Measurements from ENCODE around the gene GALNT5. TPM values are rescaled to one million over a fixed set of nuclear protein-coding genes. Genes with fewer than 3 reads are reported as not detected.
"Not testable (repeated sequence)": the region's sequence is repeated elsewhere in the genome, so short reads cannot be mapped to it uniquely, and the experiment has no call there.

Gene GALNT5, protein sequence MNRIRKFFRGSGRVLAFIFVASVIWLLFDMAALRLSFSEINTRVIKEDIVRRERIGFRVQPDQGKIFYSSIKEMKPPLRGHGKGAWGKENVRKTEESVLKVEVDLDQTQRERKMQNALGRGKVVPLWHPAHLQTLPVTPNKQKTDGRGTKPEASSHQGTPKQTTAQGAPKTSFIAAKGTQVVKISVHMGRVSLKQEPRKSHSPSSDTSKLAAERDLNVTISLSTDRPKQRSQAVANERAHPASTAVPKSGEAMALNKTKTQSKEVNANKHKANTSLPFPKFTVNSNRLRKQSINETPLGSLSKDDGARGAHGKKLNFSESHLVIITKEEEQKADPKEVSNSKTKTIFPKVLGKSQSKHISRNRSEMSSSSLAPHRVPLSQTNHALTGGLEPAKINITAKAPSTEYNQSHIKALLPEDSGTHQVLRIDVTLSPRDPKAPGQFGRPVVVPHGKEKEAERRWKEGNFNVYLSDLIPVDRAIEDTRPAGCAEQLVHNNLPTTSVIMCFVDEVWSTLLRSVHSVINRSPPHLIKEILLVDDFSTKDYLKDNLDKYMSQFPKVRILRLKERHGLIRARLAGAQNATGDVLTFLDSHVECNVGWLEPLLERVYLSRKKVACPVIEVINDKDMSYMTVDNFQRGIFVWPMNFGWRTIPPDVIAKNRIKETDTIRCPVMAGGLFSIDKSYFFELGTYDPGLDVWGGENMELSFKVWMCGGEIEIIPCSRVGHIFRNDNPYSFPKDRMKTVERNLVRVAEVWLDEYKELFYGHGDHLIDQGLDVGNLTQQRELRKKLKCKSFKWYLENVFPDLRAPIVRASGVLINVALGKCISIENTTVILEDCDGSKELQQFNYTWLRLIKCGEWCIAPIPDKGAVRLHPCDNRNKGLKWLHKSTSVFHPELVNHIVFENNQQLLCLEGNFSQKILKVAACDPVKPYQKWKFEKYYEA
- 0.07 and 0.18 TPM in 2 replicates for total RNA-seq (2014; rRNA removed; shearing (Covaris generic))

DNA sequence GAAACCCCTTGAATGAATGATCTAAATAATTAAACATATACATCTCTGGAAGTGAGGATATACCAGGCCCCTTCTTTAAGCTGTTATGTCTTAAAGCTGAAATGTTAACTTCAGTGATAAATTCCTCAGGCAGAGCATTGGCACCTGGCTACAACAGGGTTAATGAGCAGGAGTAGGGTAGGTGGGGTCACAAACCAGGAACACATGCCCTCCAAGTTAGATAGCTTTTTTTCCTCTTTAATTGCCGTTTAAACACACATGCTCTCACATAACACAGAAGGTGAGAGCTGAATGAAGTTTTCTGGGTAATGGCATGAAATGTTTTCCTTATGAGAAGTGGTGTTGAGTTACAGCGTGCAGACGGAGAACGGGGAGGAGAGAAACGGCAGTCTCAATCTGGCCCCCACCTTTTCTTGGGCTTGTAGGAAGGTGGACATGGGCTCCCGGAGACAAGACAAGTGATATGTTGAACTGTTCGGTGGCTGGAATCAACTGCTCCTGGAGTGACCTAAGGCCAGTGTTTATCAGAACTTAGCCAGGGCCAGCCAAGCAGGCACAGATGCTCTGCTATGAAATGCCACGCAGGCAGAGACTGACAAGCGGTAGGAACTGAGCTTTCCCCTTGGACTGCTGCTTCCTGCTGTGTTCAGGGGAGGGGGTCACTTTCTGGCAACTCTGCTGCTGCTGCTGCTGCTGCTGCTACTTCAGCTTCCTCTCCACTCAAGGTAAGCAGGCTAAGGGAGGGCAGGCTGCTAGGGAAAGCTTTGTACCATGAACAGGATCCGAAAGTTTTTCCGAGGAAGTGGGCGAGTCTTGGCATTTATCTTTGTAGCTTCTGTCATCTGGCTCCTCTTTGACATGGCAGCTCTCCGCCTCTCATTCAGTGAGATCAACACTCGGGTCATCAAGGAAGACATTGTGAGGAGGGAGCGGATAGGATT lies at the start of gene GALNT5:
TSS of gene GALNT5 (plus strand) at position 394 of the 941 bp plus-strand sequence. CDS start at position 772, 378 bp downstream.
- no peaks in the 10 kb centered on the region for H3K27me3 ChIP-seq (ENCODE audit: control insufficient read depth, insufficient read depth, low read length)
- peak within 1 kb of the TSS; percentile 36 for H3K4me3 ChIP-seq (ENCODE audit: insufficient read depth, low read depth, low read length)
- DNase-seq, result peak; percentile 20
- no peaks in the 10 kb centered on the region for H3K36me3 ChIP-seq (replicated peaks; ENCODE audit: control insufficient read depth, insufficient read depth, low read length)

DNA sequence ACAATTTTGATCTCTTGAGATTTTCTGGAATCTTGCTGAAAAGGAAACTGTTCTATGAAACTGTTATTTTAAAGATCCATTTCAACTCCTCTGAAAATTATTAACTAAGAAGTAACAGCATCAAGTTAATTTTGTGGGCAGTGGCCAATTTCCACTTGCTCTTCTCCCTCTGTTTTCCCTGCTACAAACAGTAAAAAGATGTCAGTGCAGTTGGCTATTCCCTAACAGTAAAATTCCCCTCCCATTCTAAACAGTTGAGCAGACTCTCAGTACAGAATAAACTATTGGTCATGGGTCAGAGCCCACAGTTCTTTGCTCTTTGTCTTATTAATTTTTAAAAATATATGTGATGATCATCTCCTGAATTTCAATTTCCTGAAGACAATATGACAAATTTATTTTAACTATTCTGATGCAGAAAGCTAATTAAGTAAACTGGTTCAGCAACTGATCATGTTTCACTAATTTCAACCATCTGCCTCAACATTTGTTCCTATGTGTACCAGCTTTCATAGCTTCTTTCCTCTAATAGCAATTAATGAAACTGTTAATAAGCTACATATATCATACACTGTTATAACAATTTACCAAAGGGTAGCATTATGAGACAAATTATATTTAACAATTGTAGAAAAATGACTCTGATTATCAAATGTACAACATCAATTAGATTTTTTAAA lies 41.1 kb upstream of the GALNT5 start:
- Histone ChIP-seq H3K4me3 (ENCODE audit: insufficient read depth, low read depth, low read length) (no peak overlapping the region), H3K27me3 (ENCODE audit: control insufficient read depth, insufficient read depth, low read length) (no peaks in the 10 kb centered on the region), H3K36me3 (replicated peaks; ENCODE audit: control insufficient read depth, insufficient read depth, low read length) (no peaks in the 10 kb centered on the region)
- no peak for DNase-seq

DNA sequence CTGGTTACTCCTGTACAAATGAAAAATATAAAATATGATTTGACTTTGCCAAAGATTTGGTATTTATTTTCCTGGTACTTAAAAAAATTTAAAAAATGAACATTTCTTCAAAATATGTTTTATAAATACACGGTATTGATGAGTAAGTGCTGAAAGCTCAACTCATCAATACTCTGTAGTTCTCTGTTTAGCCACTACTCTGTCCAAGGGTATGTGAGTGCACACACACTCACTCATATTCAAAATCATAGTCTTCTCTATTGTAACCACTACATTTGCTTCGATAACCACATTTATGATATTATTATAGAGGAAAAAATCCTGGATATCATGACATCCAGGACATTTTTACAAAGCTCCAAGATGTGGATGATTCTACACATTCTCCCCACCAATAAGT lies 40.1 kb upstream of the GALNT5 start:
- no peak overlapping the region for H3K4me3 ChIP-seq (ENCODE audit: insufficient read depth, low read depth, low read length)
- H3K36me3 ChIP-seq (replicated peaks; ENCODE audit: control insufficient read depth, insufficient read depth, low read length), result no peaks in the 10 kb centered on the region
- DNase-seq, result no peak
- H3K27me3 ChIP-seq (ENCODE audit: control insufficient read depth, insufficient read depth, low read length), result no peaks in the 10 kb centered on the region

DNA sequence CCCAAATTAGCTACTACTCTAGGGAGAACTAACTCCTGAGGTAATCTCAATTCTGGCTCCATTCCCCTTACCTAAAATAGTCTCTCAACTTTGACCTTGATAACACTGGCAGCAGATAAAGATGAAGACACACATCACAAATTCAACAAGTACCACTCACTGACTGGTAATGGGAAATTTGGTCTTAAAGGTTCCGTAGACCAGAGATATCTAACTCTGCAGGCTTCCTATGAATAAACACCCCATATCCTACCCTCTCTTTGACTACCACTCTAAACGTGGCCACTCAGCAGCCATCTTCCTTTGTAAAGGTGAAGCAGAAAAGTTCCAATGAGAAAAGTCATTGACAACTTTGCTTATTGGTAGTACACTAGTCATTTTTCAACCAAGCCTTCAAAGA lies 38.6 kb upstream of the GALNT5 start:
- Histone ChIP-seq H3K4me3 (ENCODE audit: insufficient read depth, low read depth, low read length) (no peak overlapping the region), H3K27me3 (ENCODE audit: control insufficient read depth, insufficient read depth, low read length) (no peaks in the 10 kb centered on the region), H3K36me3 (replicated peaks; ENCODE audit: control insufficient read depth, insufficient read depth, low read length) (no peaks in the 10 kb centered on the region)
- no peak for DNase-seq

DNA sequence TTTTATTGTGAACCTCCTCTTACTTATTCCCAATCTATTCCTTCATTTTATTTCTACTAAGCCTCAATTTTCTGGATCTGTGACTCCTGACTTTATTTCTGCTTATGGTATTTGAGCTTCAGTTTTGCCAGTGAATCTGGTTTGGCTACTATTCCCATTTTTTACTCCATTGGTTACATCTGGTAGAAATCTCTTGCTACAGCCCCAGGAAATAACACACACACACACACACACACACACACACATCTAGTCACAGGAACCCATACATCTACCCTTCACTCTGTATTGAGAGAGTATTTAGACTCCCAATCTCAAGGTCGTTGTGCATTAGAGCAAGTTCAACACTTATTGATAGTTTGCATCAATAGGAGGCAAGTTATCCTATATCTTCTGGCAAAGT lies 37.0 kb upstream of the GALNT5 start:
- Histone ChIP-seq H3K27me3 (ENCODE audit: control insufficient read depth, insufficient read depth, low read length) (no peaks in the 10 kb centered on the region), H3K4me3 (ENCODE audit: insufficient read depth, low read depth, low read length) (no peak overlapping the region), H3K36me3 (replicated peaks; ENCODE audit: control insufficient read depth, insufficient read depth, low read length) (no peaks in the 10 kb centered on the region)
- no peak for DNase-seq

DNA sequence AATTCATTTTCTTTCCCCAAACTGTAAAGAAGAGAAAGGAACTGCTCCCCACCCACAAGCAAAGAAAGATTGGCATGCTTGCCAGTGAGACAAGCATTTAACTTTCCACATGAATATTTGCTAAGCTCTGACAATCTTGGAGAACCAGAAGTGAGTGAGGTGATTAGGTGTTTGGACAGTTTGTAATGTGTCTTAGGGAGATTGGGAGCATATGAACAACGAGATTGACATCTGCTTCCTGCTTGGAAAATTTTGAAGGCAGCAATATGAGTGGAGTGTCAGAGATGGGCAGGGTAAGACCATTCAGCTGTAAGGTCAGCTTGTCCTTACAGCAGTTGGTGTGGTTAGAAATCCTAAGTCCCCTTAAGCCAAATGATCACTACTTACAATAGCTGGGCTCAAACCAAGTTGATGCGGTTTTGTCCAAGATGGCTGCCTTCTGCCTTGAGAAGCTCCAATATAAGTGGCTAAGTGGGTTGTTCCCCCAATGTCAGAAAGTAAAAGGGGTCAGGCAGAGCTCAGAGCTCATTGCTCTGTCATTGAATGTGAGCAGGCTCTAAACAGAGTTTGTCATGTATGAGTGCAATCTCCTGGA lies 36.0 kb upstream of the GALNT5 start:
- DNase-seq, result no peak
- Histone ChIP-seq H3K27me3 (ENCODE audit: control insufficient read depth, insufficient read depth, low read length) (no peaks in the 10 kb centered on the region), H3K4me3 (ENCODE audit: insufficient read depth, low read depth, low read length) (no peak overlapping the region), H3K36me3 (replicated peaks; ENCODE audit: control insufficient read depth, insufficient read depth, low read length) (no peaks in the 10 kb centered on the region)

DNA sequence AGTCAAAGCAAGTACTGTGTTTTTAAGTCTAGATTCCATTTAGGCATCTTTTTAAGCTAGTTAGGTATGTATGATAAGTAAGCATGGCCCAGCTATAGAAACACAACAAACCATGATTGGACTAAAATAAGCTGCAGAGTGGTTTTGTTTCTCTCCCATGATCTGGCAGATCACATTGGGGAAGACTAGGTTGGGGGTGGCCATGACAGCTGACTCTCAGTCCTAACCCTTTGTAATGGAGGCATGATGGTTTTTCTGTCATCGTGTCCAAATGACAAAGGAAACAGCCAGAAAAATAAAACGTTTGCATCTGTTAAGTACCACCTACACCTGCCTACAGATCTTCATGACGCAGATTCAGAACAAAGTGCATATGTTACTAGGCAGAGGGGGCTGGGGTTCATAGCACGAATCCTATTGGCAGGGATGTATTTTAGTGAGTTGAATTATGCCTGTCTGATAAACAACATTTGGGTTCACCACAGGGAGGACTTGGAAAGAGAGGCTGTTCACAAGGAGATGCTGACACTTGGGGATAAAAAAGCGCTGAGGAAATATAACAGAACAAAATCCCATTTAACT lies 33.8 kb upstream of the GALNT5 start:
- no peaks in the 10 kb centered on the region for H3K27me3 ChIP-seq (ENCODE audit: control insufficient read depth, insufficient read depth, low read length)
- DNase-seq, result no peak

DNA sequence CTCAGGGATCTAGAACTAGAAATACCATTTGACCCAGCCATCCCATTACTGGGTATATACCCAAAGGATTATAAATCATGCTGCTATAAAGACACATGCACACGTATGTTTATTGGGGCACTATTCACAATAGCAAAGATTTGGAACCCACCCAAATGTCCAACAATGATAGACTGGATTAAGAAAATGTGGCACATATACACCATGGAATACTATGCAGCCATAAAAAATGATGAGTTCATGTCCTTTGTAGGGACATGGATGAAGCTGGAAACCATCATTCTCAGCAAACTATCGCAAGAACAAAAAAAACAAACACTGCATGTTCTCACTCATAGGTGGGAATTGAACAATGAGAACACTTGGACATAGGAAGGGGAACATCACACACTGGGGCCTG lies 33.1 kb upstream of the GALNT5 start:
- not testable (repeated sequence) for H3K4me3 ChIP-seq (ENCODE audit: insufficient read depth, low read depth, low read length); H3K27me3 ChIP-seq (ENCODE audit: control insufficient read depth, insufficient read depth, low read length); DNase-seq; H3K36me3 ChIP-seq (replicated peaks; ENCODE audit: control insufficient read depth, insufficient read depth, low read length)

More for the DNA sequence above, 33.8 kb upstream of the GALNT5 start:
- Histone ChIP-seq H3K36me3 (replicated peaks; ENCODE audit: control insufficient read depth, insufficient read depth, low read length) (no peaks in the 10 kb centered on the region), H3K4me3 (ENCODE audit: insufficient read depth, low read depth, low read length) (no peak overlapping the region)

DNA sequence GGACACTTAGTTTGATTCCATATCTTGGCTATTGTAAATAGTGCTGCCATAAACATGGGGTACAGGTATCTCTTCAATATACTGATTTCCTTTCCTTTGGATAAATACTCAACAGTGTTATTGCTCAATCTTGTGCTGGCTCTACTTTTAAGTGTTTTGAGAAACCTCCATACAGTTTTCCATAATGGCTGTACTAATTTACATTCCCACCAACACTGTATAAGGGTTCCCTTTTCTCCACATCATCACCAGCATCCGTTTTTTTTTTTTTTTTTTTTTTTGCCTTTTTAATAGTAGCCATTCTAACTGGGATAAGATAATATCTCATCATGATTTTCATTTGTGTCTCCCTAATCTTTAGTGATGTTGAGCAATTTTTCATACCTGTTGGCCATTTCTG lies 29.9 kb upstream of the GALNT5 start:
- Histone ChIP-seq H3K4me3 (ENCODE audit: insufficient read depth, low read depth, low read length) (no peak overlapping the region), H3K36me3 (replicated peaks; ENCODE audit: control insufficient read depth, insufficient read depth, low read length) (no peaks in the 10 kb centered on the region), H3K27me3 (ENCODE audit: control insufficient read depth, insufficient read depth, low read length) (no peaks in the 10 kb centered on the region)
- no peak for DNase-seq

DNA sequence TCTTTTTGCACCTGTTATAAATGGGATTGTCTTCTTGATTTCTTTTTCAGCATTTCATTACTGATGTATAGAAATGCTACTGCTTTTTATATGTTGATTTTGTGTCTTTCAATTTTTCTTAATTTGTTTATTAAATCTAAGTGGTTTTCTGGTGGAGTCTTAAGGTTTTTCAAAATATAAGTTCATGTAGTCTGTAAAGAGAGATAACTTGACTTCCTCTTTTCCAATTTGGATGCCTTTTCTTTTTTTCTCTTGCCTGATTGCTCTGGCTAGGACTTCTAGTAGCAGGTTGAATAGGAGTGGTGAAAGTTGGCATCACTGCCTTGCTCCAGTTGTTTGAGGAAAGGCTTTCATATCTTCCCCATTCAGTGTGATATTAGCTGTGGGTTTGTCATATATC lies 28.6 kb upstream of the GALNT5 start:
- DNase-seq, result no peak
- H3K4me3 ChIP-seq (ENCODE audit: insufficient read depth, low read depth, low read length), result no peak overlapping the region
- H3K27me3 ChIP-seq (ENCODE audit: control insufficient read depth, insufficient read depth, low read length), result no peaks in the 10 kb centered on the region
- H3K36me3 ChIP-seq (replicated peaks; ENCODE audit: control insufficient read depth, insufficient read depth, low read length), result no peaks in the 10 kb centered on the region

DNA sequence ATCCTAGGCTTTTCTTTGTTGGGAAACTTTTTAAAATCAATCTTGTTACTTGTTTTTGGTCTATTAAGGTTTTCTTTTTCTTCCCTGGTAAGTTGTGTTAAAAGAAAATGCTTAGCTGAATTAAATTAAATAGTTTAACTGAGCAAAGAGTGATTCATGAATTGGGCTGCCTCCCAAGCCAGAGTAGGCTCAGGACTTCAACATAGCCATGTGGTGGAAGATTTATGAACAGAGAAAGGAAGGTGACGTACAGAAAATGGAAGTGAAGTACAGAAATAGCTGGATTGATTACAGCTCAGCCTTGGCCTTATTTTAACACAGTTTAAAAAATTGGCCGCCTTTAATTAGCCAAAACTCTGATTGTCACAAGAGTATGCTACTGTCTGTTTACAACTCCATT lies 27.9 kb upstream of the GALNT5 start:
- Histone ChIP-seq H3K36me3 (replicated peaks; ENCODE audit: control insufficient read depth, insufficient read depth, low read length) (no peaks in the 10 kb centered on the region), H3K27me3 (ENCODE audit: control insufficient read depth, insufficient read depth, low read length) (no peaks in the 10 kb centered on the region), H3K4me3 (ENCODE audit: insufficient read depth, low read depth, low read length) (no peak overlapping the region)
- no peak for DNase-seq

DNA sequence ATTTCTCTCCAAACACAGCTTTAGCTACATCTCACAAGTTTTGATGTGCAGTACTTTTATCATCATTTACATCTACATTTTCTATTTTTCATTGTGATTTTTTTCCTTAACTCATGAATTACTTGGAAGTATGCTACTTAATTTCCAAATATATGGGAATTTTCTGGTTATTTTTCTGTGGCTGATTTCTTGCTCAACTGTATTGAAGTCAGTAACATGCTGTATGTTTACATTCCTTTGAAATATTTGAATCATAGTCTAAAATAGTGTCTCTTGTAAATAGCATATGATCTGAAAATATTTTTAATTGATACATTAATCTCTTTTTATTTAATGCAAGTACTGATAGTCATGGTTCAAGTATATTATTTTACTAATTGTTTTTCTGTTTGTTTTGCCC lies 26.0 kb upstream of the GALNT5 start:
- H3K27me3 ChIP-seq (ENCODE audit: control insufficient read depth, insufficient read depth, low read length), result no peaks in the 10 kb centered on the region
- no peaks in the 10 kb centered on the region for H3K36me3 ChIP-seq (replicated peaks; ENCODE audit: control insufficient read depth, insufficient read depth, low read length)
- H3K4me3 ChIP-seq (ENCODE audit: insufficient read depth, low read depth, low read length), result no peak overlapping the region
- DNase-seq, result no peak

DNA sequence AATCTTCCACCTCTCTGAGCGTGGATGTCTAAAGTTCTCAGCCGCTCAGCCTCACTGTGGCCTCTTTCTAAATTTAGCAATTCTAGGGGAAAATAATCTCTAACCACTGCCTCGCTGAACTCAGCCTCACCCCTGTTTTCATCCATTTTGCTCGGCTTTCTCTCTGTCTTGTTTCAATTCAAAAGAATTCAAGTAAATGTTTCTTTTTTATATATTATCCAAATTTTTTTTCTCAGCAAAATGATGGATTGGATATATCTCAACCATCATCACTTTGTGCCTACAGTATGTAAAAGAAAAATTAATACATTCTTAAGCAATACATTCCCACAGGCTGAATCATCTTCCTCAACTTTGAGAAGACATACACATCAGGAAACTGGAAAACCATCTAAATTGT lies 24.0 kb upstream of the GALNT5 start:
- no peak for DNase-seq
- H3K27me3 ChIP-seq (ENCODE audit: control insufficient read depth, insufficient read depth, low read length), result no peaks in the 10 kb centered on the region
- H3K4me3 ChIP-seq (ENCODE audit: insufficient read depth, low read depth, low read length), result no peak overlapping the region
- H3K36me3 ChIP-seq (replicated peaks; ENCODE audit: control insufficient read depth, insufficient read depth, low read length), result no peaks in the 10 kb centered on the region
